H1 (cell line): ENCODE results near the gene WIPF3. TPM values are rescaled to one million over a fixed set of nuclear protein-coding genes. Genes with fewer than 3 reads are reported as not detected.

Experiments
- CTCF ChIA-PET: fragments of 300-600 bp; sonication (Branson Sonifier 250); formaldehyde crosslinking; loops from one replicate; lab custom pipeline; 2021; ENCODE audit not compliant: partially characterized antibody; lab: Charles Lee
- POLR2A ChIA-PET: fragments of 300-600 bp; sonication (Branson Sonifier 250); formaldehyde crosslinking; loops from one replicate; lab custom pipeline; 2021; ENCODE audit warnings: inconsistent platforms; ENCODE audit not compliant: partially characterized antibody; lab: Charles Lee
- DNase-seq, 2 experiments: peaks; one replicate each; pipeline versions ENCODE4 v3.0.0 to v3.0.0-alpha.2; 2010 to 2022; ENCODE audit warnings: low spot score in 2 of 2, low read depth in 1 of 2, mixed read lengths in 1 of 2
- FAIRE-seq: peaks from 2 replicates; lab custom pipeline; 2011; peaks lifted over from hg19 to GRCh38; lab: Jason Lieb, UNC
- H2AFZ ChIP-seq: 2 replicates; pipeline ENCODE4 v1.8.1; 2012; ENCODE audit warnings: low read length, inconsistent platforms
- H2AK5ac ChIP-seq: 2 replicates; pipeline ENCODE4 v1.6.1; 2013; ENCODE audit warnings: low read depth, low read length
- H2BK120ac ChIP-seq: replicated peaks from 2 replicates; pipeline ENCODE3; 2013; ENCODE audit warnings: low read depth, low read length, inconsistent platforms
- H2BK12ac ChIP-seq: 2 replicates; pipeline ENCODE4 v1.6.1; 2013; ENCODE audit warnings: low read depth, low read length
- H2BK15ac ChIP-seq: 2 replicates; pipeline ENCODE4 v1.6.1; 2013; ENCODE audit warnings: low read length
- H2BK20ac ChIP-seq: 2 replicates; pipeline ENCODE4 v1.6.1; 2013; ENCODE audit warnings: low read length
- H2BK5ac ChIP-seq: 2 replicates; pipeline ENCODE4 v1.6.1; 2013; ENCODE audit warnings: low read depth, low read length
- H3K14ac ChIP-seq: 2 replicates; pipeline ENCODE4 v1.6.1; 2013; ENCODE audit warnings: inconsistent platforms; ENCODE audit not compliant: insufficient read length
- H3K18ac ChIP-seq: 2 replicates; pipeline ENCODE4 v1.6.1; 2013; ENCODE audit warnings: low read length; ENCODE audit errors: extremely low read depth
- H3K23ac ChIP-seq: 2 replicates; pipeline ENCODE4 v1.6.1; 2013; ENCODE audit warnings: inconsistent platforms; ENCODE audit not compliant: insufficient read length
- H3K23me2 ChIP-seq: 2 replicates; pipeline ENCODE4 v1.6.1; 2013; ENCODE audit warnings: low read depth, low read length
- H3K27ac ChIP-seq: 2 replicates; pipeline ENCODE4 v1.6.1; 2011; ENCODE audit warnings: low read depth, low read length, inconsistent platforms
- H3K27me3 ChIP-seq, 4 experiments: replicated peaks in 1 of 4; 1 replicate in 1 of 4; 2 replicates in 3 of 4; pipeline versions ENCODE4 v1.6.1 to v1.8.1; 2011 to 2013; ENCODE audit warnings: low read length in 3 of 4, mild to moderate bottlenecking in 3 of 4, inconsistent platforms in 2 of 4, mixed read lengths in 2 of 4, moderate library complexity in 1 of 4; ENCODE audit not compliant: control insufficient read depth in 3 of 4, insufficient read depth in 3 of 4; ENCODE audit errors: extremely low read depth in 1 of 4
- H3K36me3 ChIP-seq, 4 experiments: 2 replicates each; pipeline versions ENCODE4 v1.6.1 to v1.8.1; 2011 to 2013; ENCODE audit warnings: mild to moderate bottlenecking in 4 of 4, low read length in 3 of 4, moderate library complexity in 2 of 4, control low read depth in 1 of 4, inconsistent platforms in 1 of 4; ENCODE audit not compliant: insufficient read depth in 4 of 4, control insufficient read depth in 2 of 4
- H3K4ac ChIP-seq: replicated peaks from 2 replicates; pipeline ENCODE3; 2013; ENCODE audit warnings: low read length, low read depth, mixed read lengths, inconsistent platforms; ENCODE audit not compliant: insufficient read length
- H3K4me1 ChIP-seq, 4 experiments: replicated peaks in 1 of 4; 1 replicate in 1 of 4; 2 replicates in 3 of 4; pipeline versions ENCODE4 v1.6.1 to v1.8.1; 2011 to 2013; ENCODE audit warnings: low read length in 3 of 4, inconsistent platforms in 2 of 4, mixed read lengths in 1 of 4; ENCODE audit not compliant: insufficient read depth in 4 of 4, control insufficient read depth in 3 of 4
- H3K4me2 ChIP-seq, 2 experiments: 2 replicates each; pipeline versions ENCODE4 v1.6.1 to v1.8.1; 2011 to 2013; ENCODE audit warnings: low read depth in 2 of 2, low read length in 2 of 2, control low read depth in 1 of 2, inconsistent platforms in 1 of 2, mild to moderate bottlenecking in 1 of 2; ENCODE audit not compliant: insufficient read depth in 1 of 2
- H3K4me3 ChIP-seq, 4 experiments: fragments of 200-600, 300-600 bp in 1 of 4; sonication (generic), shearing (Covaris generic), sonication (Bioruptor Twin) in 1 of 4; 2 replicates each; pipeline versions ENCODE4 v1.5.1 to v1.8.1; 2011 to 2016; ENCODE audit warnings: low read length in 4 of 4, low read depth in 3 of 4, control low read depth in 2 of 4, inconsistent platforms in 2 of 4, mild to moderate bottlenecking in 2 of 4, mixed read lengths in 1 of 4, moderate library complexity in 1 of 4; ENCODE audit not compliant: insufficient read depth in 2 of 4; ENCODE audit errors: extremely low read depth in 1 of 4
- H3K56ac ChIP-seq: replicated peaks from 2 replicates; pipeline ENCODE3; 2013; ENCODE audit warnings: low read depth, mild to moderate bottlenecking, mixed read lengths, low read length, inconsistent platforms; ENCODE audit not compliant: insufficient read length
- H3K79me1 ChIP-seq: 2 replicates; pipeline ENCODE4 v1.6.1; 2013; ENCODE audit warnings: low read depth, low read length, control low read depth
- H3K79me2 ChIP-seq, 2 experiments: 2 replicates each; pipeline versions ENCODE4 v1.6.1 to v1.8.1; 2012 to 2013; ENCODE audit warnings: low read length in 2 of 2, mild to moderate bottlenecking in 2 of 2, inconsistent platforms in 1 of 2; ENCODE audit not compliant: insufficient read depth in 2 of 2, control insufficient read depth in 1 of 2
- H3K9ac ChIP-seq, 4 experiments: replicated peaks in 1 of 4; 1 replicate in 1 of 4; 2 replicates in 3 of 4; pipeline versions ENCODE4 v1.6.1 to v1.8.1; 2011 to 2013; ENCODE audit warnings: low read depth in 3 of 4, low read length in 3 of 4, control low read depth in 2 of 4, mild to moderate bottlenecking in 2 of 4, moderate library complexity in 2 of 4, inconsistent platforms in 1 of 4; ENCODE audit errors: extremely low read depth in 1 of 4
- H3K9me3 ChIP-seq, 2 experiments: 2 replicates each; pipeline versions ENCODE4 v1.6.1 to v1.8.1; 2012 to 2013; ENCODE audit warnings: mild to moderate bottlenecking in 2 of 2, moderate library complexity in 2 of 2, control low read depth in 1 of 2, inconsistent platforms in 1 of 2, low read depth in 1 of 2, low read length in 1 of 2, mixed read lengths in 1 of 2; ENCODE audit not compliant: insufficient read depth in 2 of 2
- H4K20me1 ChIP-seq, 2 experiments: replicated peaks in 1 of 2; 2 replicates each; pipeline versions ENCODE3 to v1.8.1; 2011 to 2013; ENCODE audit warnings: inconsistent platforms in 2 of 2, low read length in 2 of 2, mild to moderate bottlenecking in 1 of 2; ENCODE audit not compliant: insufficient read depth in 2 of 2, control insufficient read depth in 1 of 2
- H4K5ac ChIP-seq: 2 replicates; pipeline ENCODE4 v1.6.1; 2013; ENCODE audit warnings: low read length, low read depth, mixed read lengths, inconsistent platforms; ENCODE audit not compliant: insufficient read length
- H4K8ac ChIP-seq: 2 replicates; pipeline ENCODE4 v1.8.0; 2013; ENCODE audit warnings: mild to moderate bottlenecking, moderate library complexity, low read length, inconsistent platforms; ENCODE audit not compliant: insufficient read depth; ENCODE audit errors: extremely low read depth
- H4K91ac ChIP-seq: replicated peaks from 2 replicates; pipeline ENCODE3; 2013; ENCODE audit warnings: low read length, mixed read lengths, inconsistent platforms; ENCODE audit not compliant: insufficient read length
- CHD1 ChIP-seq: IDR thresholded peaks from 2 replicates; pipeline ENCODE4 v1.6.1; 2012; ENCODE audit warnings: low read depth, low read length, improper control_type of control experiment
- EGR1 ChIP-seq: IDR thresholded peaks from 2 replicates; pipeline ENCODE4 v1.6.1; 2011; ENCODE audit warnings: low read depth, low read length, borderline replicate concordance
- EZH2 ChIP-seq: fragments of 200-600 bp; sonication (generic); IDR thresholded peaks from 2 replicates; pipeline ENCODE4 v1.7.1; 2012; ENCODE audit warnings: low read depth, mild to moderate bottlenecking, moderate library complexity, low read length, inconsistent platforms; ENCODE audit not compliant: severe bottlenecking
- JUN ChIP-seq: IDR thresholded peaks from 2 replicates; pipeline ENCODE4 v1.6.1; 2011; ENCODE audit warnings: low read depth, mild to moderate bottlenecking, improper control_type of control experiment, low read length
- NANOG ChIP-seq: IDR thresholded peaks from 2 replicates; pipeline ENCODE4 v1.6.1; 2011; ENCODE audit warnings: low read length, low read depth, mild to moderate bottlenecking, inconsistent platforms; ENCODE audit not compliant: insufficient read depth, poor library complexity, severe bottlenecking
- PHF8 ChIP-seq: fragments of 200-600 bp; sonication (generic); conservative IDR thresholded peaks from 2 replicates; pipeline ENCODE4 v1.7.1; 2012; ENCODE audit warnings: low read depth, mild to moderate bottlenecking, inconsistent platforms, low read length, moderate library complexity
- WGBS, 2 experiments: shearing (Covaris generic) in 1 of 2; methylation state at CpG; one replicate each; pipeline versions ENCODE4 v1.1.6 to v1.1.7; 2013 to 2015; ENCODE audit warnings: low lambda C conversion rate in 2 of 2, mixed read lengths in 2 of 2, inconsistent platforms in 1 of 2, low coverage in 1 of 2, missing lambda C conversion rate in 1 of 2; ENCODE audit not compliant: insufficient replicate concordance in 2 of 2, insufficient coverage in 1 of 2, insufficient read length in 1 of 2; ENCODE audit errors: extremely low coverage in 1 of 2, missing lambda C conversion rate in 1 of 2; 5-methylcytosine and 5-hydroxymethylcytosine counted together
- polyA plus RNA-seq, 7 experiments: library from polyadenylated mRNA; depleted of rRNA in 3 of 7; stranded (reverse) in 5 of 7; unstranded in 2 of 7; fragments of >200 nt in 5 of 7; fragments of 200-250 nt in 2 of 7; gene quantifications; 1 replicate in 5 of 7; 2 replicates in 1 of 7; 4 replicates in 1 of 7; pipeline versions ENCODE4 v1.2.1 to v1.2.3, GENCODE V29; 2011 to 2013; ENCODE audit warnings: missing spikeins in 2 of 7, mixed read lengths in 2 of 7
- total RNA-seq: library from RNA; stranded (reverse); fragmentation: NEBNext Ultra II Directional; extraction: Animal tissue kit (Norgen Biotek cat#: 25700); gene quantifications from 2 replicates; pipeline ENCODE4 v1.2.1, GENCODE V29; 2021

The WIPF3 gene
- total and polyA plus RNA-seq, 2 of the 8 experiments (the other 6 are each of a cell fraction or from before 2014, with no cell fraction given) = 5.0 to 12.1 TPM

- Histone ChIP-seq H4K8ac (no peak overlapping the region), H3K56ac (no peak overlapping the region), H2BK5ac (no peak overlapping the region), H3K79me1 (no peaks in the 10 kb centered on the region), H3K23ac (no peak overlapping the region), H2AFZ (no peak overlapping the region), H3K27me3 (no peaks in the 10 kb centered on the region), H3K4me1 (no peaks in the 10 kb centered on the region), H2BK15ac (no peak overlapping the region), H3K4me3 (no peak overlapping the region), H3K4ac (no peak overlapping the region), H4K91ac (no peak overlapping the region), H4K5ac (no peak overlapping the region), H3K27ac (no peak overlapping the region), H2BK120ac (no peak overlapping the region), H2BK12ac (no peak overlapping the region), H3K9me3 (no peaks in the 10 kb centered on the region), H3K14ac (no peak overlapping the region), H3K4me2 (no peak overlapping the region), H2BK20ac (no peak overlapping the region), H3K79me2 (no peaks in the 10 kb centered on the region), H3K23me2 (no peaks in the 10 kb centered on the region; the same call in 1 of the 2 replicates), H3K18ac (no peak overlapping the region), H3K9ac (no peak overlapping the region), H2AK5ac (no peak overlapping the region), H4K20me1 (peaks cover 0 to 2% of the 10 kb centered on the region in 2 experiments), H3K36me3 (peaks cover 0 to 22% (median 9%) of the 10 kb centered on the region in 4 experiments; a peak in 5 of 8 replicates)
- FAIRE-seq (no peak), DNase-seq (no peak)
- WGBS, 2 experiments = 90% methylated on average over 5 of the region's 5 CpGs; no CpG with 5 or more reads in 1 of the 2 experiments
- ChIA-PET CTCF (interaction anchor here (0.9 to 3.8 kb wide), 24 partner anchors 9 to 285 kb away, joined by 3 to 23 read pairs (median 6); no protein-coding TSS in a partner anchor), POLR2A (no interaction called here)
- TF ChIP-seq EZH2 (no peak), NANOG (no peak), JUN (no peak), CHD1 (no peak), EGR1 (no peak), PHF8 (no peak)
Observed at GRCh38 chr7:29920491-29920890, 114.2 kb downstream of the WIPF3 start.
